Measurements from ENCODE around the gene PLA2G2C. TPM values are rescaled to one million over a fixed set of nuclear protein-coding genes. Genes with fewer than 3 reads are reported as not detected.

Gene PLA2G2C
- total RNA-seq, 1 donor from 2014 or later: 0.57 TPM

- intact Hi-C loops (cut with micrococcal nuclease): loop anchor here (5.0 kb wide), 1 partner anchor 33 kb away; no protein-coding TSS in a partner anchor
Observed at GRCh38 chr1:20184997-20185833, 1.1 kb downstream of the PLA2G2C start.

DNA sequence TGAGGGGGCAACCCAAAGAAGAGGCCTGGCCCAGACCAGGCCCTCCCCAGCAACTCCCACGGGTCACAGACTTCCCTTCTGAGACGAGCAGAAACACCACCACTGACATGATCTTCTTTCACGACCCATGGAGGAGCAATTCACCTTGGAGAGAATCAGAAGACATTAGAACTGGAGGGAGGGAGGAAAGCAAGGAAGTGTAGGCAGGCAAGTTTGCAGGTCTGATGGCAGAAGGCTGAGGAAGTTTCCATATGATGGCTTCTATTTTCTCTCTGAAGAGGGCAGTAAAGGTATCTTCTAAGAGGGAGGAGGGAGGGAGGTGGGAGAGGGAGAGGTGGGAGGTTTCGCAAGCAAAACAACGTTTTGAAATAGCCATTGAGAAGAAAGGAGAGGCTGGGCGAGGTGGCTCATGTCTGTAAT is 1.8 kb downstream of the PLA2G2C start:
- intact Hi-C loops (cut with micrococcal nuclease): no loop called here

GRCh38 chr1:20183616-20184271 is 2.6 kb downstream of the PLA2G2C start:
- intact Hi-C loops (cut with micrococcal nuclease): no loop called here

- intact Hi-C loops (cut with micrococcal nuclease): no loop called here
Observed at GRCh38 chr1:20183035-20183434, 3.3 kb downstream of the PLA2G2C start.

GRCh38 chr1:20182415-20182814 is 3.9 kb downstream of the PLA2G2C start:
- intact Hi-C loops (cut with micrococcal nuclease): no loop called here

- intact Hi-C loops (cut with micrococcal nuclease): no loop called here
Observed at GRCh38 chr1:20180844-20181207, 5.5 kb downstream of the PLA2G2C start.

DNA sequence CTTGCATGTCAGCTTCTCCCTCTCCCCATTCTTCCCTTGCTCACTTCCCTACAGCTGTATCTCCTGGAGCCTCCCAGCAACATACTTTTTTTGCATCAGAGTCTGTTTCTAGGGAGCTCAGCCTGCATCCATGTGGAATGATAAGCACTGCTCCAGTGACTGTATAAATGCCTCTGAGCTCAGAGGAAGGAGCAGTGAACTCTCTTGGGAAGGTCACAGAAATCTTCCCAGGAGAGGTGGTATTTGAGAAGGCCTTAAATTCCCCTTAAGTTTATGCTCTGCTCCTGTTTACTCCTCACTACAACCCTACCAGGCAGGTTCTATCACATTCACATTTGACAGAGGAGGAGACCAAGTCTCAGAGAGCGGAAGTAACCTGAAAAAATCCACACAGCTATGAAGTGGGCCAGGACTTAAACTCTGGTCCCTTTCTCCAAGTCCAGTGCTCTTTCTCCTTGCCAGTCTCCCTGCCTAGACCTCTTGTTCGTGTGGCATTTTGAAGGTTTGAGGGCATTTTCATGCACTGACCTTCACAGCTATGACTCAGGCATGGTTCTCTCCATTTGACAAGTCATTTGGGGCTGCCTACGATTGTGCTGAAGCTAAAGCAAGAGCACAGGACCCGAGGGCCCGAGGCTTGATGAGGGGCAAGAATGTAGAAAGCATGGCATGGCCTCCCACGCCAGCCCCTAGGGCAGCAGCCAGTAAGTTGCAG is 6.0 kb downstream of the PLA2G2C start:
- intact Hi-C loops (cut with micrococcal nuclease): no loop called here

DNA sequence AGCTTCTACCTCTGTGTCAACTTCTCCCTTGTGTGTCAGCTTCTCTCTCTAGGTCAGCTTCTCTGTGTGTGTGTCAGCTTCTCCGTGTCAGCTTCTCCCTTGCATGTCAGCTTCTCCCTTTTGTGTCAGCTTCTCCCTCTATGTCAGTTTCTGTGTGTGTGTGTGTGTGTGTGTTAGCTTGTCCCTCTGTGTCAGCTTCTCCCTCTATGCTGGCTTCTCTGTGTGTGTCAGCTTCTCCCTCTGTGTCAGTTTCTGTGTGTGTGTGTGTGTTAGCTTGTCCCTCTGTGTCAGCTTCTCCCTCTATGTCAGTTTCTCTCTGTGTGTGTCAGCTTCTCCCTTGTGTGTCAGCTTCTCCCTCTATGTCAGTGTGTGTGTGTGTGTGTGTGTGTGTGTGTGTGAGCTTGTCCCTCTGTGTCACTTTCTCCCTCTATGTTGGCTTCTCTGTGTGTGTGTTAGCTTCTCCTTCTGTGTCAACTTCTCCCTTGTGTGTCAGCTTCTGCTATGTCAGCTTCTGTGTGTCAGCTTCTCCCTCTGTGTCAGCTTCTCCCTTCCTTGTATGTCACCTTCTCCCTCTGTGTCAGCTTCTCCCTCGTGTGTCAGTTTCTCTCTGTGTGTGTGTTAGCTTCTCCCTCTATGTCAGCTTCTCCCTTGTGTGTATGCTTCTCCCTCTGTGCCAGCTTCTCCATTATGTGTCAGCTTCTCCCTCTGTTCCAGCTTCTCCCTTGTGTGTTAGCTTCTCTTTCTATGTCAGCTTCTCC is 6.8 kb downstream of the PLA2G2C start:
- intact Hi-C loops (cut with micrococcal nuclease): no loop called here

DNA sequence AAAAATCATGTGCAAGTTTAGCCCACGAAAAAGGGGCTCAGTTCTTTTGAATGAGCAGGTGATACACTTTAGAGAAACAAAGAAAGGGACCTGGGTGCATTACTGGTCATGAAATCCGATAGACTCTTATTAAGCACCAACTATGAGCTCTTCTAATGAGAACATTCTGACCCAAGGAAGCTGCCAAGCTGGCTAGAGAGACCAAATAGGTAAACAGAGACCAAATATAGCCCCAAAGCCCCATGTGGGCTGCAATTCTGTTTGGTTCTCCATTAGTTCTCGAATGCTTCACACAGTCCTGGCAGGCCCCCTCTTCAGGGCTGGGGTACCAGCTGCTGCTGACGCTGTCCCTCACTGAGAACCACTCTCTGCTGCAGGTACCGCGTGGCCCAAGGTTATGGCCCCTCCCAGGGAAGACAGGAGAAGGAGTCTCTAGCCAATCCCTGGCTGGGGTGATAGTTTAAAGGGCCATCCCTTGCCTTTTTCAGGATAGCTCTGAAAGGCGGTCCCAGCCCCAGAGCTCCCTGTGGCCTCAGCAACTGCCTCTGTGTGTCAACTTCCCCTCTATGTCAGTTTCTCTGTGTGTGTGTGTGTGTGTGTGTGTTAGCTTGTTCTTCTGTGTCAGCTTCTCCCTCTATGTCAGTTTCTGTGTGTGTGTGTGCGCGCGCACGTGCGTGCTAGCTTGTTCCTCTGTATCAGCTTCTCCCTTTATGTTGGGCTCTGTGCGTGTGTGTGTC is 7.5 kb downstream of the PLA2G2C start:
- intact Hi-C loops (cut with micrococcal nuclease): no loop called here

DNA sequence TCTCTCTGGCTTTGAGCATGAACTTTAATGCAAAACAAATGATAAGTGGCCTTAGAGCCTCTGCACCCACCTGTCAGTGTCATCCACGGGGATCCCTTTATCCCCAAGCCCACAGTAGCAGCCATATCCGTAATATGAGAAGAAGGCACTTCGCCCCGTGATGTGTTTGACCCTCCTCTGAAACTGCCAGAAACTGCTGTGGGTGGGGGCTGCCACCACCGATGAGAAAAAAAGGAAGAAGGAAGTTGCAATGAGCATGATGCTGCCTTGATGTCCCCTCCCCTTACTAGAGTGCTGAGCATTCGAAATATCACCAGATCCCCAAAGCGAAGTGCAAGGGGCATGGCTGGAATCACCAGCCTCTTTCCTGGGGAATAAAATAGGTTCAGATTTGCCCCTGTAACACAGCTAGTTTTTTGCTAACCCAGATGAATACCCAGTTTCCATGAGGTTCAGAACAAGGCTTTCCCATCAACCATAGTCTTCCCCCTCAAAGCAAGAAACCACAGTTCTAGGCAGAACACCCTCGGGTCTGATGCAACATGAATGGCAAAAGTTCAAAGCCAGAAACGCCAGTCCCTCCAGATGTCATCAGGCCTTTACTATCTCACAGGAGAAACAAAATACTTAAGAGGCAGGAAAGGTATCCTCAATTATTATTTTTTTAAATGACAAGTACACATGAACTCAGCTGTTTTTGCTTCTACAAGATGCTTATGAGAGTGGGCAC is 11.2 kb downstream of the PLA2G2C start:
- intact Hi-C loops (cut with micrococcal nuclease): no loop called here

GRCh38 chr1:20172033-20172590 is 14.2 kb downstream of the PLA2G2C start:
- intact Hi-C loops (cut with micrococcal nuclease): no loop called here

DNA sequence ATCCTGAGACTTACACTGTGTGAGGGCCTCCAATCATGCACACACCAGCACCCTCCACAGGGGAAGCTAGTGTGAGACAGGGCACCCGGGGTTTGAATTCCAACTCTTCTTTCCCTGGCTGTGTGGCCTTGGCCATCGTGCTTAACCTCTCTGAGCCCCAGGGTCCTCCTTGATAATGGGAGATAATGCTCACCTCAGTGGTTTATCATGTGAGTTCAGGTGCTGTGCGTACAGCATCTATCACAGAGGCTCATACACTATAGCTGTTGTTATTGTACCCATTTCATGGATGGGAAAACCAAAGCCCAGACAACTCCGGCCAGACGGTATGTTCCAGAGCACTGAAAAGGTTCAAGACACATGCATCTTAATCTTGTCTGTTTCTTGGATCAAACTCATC is 16.4 kb downstream of the PLA2G2C start:
- intact Hi-C loops (cut with micrococcal nuclease): no loop called here

DNA sequence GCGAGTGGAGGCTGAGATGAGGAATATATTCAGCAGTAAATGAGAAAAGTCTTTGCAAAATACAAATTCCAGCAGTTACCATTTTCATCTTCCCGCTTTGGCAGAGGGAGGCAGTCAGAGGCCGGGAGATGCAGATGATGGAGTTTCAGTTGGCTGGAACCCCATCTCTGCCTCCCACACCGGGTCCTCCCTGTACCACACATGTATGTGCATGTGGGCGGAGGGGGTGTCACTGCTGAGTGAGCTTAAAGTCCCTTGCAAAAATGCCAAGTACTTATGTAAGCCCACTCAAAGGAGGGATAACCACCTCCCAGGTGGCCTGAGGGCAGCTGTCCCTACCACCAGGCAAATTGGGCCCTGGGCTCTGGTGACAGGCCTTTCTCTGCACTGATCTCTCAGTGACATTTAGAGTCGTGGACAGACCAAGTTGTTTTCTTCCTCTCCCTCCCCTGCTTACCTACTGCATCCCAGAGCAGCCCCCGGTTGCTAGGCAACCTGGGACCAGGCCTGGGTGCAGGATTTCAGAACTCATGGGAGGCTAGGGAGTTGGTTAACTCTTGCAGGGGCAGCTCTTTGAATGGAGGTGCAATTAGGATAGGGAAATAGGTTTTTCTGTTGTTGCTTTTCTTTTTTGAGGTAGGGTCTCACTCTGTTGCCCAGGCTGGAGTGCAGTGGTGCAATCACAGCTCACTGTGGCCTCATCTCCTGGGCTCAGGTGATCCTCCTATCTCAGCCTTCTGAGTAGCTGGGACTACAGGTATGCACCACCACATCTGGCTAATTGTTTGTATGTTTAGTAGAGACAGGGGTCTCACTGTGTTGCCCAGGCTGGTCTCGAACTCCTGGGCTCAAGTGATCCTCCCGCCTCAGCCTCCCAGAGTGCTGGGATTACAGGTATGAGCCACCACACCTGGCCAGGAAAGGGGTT is 17.5 kb downstream of the PLA2G2C start:
- intact Hi-C loops (cut with micrococcal nuclease): no loop called here

DNA sequence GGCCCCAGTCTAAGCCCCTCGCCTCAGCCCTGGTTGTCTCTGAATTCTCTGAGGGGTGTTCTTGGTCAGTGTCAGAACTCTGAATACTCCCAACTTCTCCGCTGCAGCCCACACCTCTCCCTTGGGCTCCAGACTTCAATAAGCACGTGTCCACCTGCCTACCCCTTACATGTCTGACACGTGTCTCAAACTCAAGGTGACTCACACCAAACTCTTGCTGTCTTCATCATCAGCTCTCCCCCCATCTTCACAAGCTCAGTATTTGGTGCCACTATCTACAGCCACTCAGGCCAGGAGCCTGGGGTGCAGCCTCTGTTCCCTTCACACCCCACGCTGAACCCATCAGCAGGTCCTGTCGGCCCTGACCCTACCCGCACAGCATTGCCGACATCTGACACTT is 19.2 kb downstream of the PLA2G2C start:
- intact Hi-C loops (cut with micrococcal nuclease): no loop called here

DNA sequence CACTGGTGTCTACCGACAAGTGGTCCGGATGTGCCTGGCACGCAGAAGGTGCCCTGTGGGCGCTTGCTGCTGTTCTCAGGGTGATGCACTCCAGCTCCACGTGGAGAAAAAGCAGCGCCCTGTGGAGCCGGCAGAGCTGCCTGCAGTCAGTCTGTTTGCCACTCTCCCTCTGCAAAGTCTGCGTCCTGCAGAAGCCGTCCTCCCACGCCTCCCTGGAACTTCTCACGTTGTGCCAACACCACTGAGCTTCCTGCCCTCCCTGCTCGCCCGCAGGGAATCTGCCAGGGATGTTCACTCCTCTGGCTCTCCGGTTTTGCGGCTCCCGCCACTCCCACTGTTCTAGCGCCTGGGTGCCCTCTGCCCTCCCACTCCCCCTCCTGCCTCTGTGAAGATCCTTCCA is 20.3 kb downstream of the PLA2G2C start:
- intact Hi-C loops (cut with micrococcal nuclease): no loop called here

- intact Hi-C loops (cut with micrococcal nuclease): loop anchor here (1.0 kb wide), 1 partner anchor 30 kb away; no protein-coding TSS in a partner anchor
Observed at GRCh38 chr1:20165522-20165951, 20.8 kb downstream of the PLA2G2C start.

- intact Hi-C loops (cut with micrococcal nuclease): loop anchor here (1.0 kb wide), 1 partner anchor 31 kb away; no protein-coding TSS in a partner anchor
Observed at GRCh38 chr1:20164694-20165202, 21.6 kb downstream of the PLA2G2C start.

GRCh38 chr1:20160034-20160433 is 26.3 kb downstream of the PLA2G2C start:
- intact Hi-C loops (cut with micrococcal nuclease): no loop called here

Data from T-helper 2 cell treated with Interferon-gamma antibody and Interleukin-4, amounts not matched to agents 100 ng/mL and 5 ng/mL, for 36 hours (primary cell).